HG02938 (cell line): ENCODE measurements around the gene ZNG1B.
"Not testable (repeated sequence)": the region's sequence is repeated elsewhere in the genome, so short reads cannot be mapped to it uniquely, and the experiment has no call there.

Experiments used
- ATAC-seq: cut with Tn5 transposase; IDR thresholded peaks from one replicate; pipeline ENCODE4 v1.9.1; 2021; ENCODE audit warnings: mild to moderate bottlenecking, moderate library complexity; ENCODE audit not compliant: unreplicated experiment

The ZNG1B gene

DNA sequence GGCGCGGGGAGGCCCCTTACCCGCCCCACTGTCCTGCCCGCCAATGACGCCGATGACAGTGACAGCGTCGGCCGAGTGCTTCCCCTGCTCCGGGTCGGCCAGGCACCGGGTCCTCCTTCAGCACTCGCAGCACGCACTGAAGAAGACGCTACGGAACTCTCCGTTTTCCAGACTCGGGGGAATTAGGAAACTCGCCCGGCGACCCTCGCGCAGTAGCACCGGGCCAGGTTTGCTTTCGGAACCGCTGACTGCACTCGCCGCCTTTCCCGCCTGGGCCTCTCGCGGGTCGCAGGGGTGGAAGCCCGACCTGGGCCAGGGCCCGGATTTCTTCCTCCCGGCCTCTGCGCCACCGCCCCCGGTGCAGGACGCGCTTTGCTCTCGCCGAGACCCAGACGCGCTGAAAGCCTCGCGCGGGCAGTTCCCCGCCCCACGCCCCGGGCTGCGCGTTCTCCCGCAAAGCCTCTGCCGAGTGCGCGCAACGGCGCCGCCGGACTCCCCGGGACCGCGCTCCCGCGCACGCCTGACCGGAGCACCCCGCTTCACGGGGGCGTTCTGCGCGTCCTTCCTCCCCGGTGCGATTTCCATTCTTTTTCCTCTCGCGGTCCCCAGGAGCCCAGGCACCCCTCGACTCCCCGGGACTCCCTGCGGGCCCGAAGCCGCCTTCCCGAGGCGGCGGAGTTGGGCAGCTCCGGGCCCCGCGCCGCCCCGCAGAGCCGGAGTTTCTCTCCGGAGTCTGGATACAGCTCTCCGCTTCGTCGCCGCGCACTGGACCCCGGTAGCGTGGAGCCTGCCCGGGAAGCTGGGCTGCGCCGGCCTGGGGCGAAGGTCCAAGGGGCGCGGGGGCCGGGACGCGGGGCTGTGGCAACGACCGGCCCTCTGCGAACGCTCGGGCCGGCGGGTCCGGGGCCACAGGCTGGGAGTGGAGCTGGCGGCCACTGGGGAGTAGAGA is 65.9 kb downstream of the ZNG1B start:
- not testable (repeated sequence) for ATAC-seq

GRCh38 chr2:113504081-113504480 is 66.6 kb downstream of the ZNG1B start:
- ATAC-seq = not testable (repeated sequence)

GRCh38 chr2:113507394-113508140 is 70.1 kb downstream of the ZNG1B start:
- not testable (repeated sequence) for ATAC-seq

GRCh38 chr2:113508187-113508586 is 70.7 kb downstream of the ZNG1B start:
- ATAC-seq = not testable (repeated sequence)

- not testable (repeated sequence) for ATAC-seq
Measured at GRCh38 chr2:113510913-113511312, 73.4 kb downstream of the ZNG1B start.

DNA sequence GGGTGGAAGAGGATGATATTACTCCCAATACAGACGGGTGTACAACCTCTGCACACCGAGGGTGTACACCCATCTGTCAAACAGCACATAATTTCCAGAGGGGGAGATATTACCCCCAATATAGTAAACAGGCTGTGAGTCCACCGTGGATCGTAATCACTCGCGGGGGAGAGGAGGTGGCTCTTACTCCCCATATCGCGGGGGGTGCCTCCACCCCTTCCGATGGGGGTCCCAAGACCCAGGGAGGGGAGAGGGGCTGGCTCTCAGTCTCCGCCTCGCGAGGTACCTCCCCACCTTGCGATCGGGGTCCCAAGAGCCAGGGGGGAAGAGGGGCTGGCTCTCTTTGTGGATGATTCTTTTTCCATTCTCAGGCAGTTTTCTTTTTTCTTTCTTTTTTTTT is 74.4 kb downstream of the ZNG1B start:
- ATAC-seq = not testable (repeated sequence)

DNA sequence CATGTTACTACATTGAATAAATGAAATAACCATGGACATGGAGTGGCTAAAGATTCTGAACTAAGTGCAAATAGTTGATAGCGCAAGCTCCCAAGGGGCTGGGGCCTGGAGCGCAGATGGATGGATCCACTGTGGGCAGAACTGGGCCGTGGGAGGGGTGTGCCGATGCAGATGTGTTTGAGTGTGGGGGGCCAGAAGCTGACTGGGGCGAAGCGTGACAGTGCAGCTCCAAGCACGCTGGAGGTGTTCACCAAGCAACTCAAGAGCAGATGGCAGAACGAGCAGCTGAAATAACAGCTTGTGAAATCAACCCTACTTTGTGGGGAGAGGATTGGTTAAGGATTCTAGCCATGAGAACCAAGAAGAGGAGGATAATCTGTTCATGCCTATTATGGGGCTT is 78.0 kb downstream of the ZNG1B start:
- not testable (repeated sequence) for ATAC-seq

DNA sequence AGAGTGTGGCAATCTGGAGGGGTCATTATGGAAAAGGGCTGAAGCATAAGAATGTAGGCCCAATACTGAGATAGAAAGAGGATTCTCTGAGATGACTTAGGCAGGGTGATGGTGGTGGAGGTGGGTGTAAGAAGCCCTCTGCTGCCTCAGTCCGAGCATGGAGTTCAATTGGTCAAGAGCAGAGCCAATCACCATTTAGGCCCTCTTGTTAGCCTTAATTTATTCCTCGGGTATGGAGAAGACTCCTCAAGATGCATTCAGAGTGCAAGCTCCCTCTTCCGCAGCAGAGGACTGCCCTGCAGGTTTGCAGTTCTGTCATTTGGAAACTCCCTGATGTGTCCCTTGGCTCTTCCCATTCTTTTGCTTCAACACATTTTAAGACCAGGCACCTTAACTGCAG is 78.5 kb downstream of the ZNG1B start:
- not testable (repeated sequence) for ATAC-seq

GRCh38 chr2:113517025-113517424 is 79.5 kb downstream of the ZNG1B start:
- ATAC-seq = not testable (repeated sequence)

DNA sequence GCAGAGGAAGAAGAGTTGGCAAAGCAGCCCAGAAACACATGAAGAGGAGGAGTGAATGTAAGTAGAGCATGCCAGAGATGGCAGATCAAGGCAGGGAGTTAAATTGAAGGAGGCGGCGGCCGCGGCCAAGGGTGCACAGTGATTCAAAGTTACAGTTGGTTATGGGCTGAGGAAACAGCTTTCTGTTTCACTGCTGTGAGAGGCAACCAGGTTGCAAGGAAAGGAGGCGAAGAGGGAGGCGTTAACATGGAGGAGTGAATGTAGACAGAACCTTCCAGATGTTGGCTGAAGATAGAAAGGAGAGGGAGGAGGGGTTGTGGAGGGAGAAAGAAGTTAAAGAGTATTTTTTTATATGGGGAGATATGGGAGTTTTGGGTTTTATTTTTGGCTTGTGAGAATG is 83.3 kb downstream of the ZNG1B start:
- ATAC-seq = not testable (repeated sequence)

DNA sequence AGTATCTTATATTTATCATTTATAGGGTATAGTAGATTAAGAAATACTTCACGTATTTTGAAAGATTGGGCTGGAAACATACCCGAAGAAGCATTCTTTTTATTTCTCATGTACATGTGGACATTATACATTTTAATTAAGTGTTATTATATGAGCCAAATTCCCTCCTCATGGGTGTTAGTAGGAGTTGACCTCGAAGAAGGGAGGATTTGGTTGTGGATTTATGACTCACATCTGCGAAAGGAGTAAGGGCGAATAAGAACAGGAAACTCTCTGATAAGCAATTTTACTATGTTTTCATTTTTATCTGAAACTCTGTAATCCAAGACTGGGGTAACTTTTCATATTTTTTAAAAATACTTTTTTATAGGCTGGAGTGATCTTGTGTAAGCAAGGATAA is 84.0 kb downstream of the ZNG1B start:
- not testable (repeated sequence) for ATAC-seq

DNA sequence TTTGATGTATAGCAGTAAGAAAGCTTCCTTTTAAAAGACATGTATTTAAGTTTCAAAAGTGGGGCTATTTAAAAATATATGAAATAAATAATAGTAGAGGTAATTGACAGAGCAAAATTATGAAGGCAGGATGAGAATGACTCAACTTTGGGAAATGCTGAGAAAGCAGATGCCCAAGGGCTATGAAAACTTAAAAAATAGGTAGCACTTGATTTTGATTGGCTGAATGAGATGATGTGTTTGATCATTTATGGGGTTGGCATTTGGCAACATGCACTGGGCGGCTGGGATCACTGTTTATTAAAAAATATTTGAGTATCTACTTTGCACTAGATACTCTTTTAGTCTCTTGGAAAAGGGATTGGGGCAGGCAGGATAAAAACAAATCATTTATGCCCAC is 87.5 kb downstream of the ZNG1B start:
- ATAC-seq = not testable (repeated sequence)

DNA sequence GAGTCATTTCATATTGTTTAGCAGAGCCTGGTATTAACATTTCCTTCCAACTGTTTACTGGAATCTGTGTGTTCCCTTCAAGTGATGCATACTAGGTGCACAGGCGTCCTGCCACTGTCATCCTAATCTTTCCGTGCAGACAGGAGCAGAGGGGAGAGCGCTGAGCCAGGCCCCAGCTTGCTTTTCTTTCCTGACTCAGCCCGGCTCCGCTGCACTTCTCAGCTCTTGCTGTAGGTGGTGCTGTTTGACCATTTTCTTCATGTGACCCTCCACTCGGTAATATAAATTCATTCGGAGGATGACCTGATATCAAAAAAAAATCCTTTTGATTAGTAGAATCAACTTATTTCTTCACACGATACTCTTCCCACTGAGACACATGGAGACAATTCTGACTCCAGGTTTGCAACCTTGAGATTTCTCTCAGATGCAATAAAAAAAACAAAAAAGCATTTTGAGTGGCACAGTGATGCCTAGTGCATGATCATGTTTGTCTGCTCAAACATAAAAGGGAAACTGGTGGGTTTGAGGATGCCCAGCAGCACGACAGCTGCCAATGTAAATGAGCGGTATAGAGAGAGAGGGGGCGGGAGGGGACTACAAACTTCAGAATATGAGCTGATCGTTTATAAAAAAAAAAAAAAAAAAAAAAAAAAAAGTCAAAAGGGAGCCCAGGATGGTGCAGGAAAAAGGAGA is 90.0 kb downstream of the ZNG1B start:
- ATAC-seq = peak; percentile 85

DNA sequence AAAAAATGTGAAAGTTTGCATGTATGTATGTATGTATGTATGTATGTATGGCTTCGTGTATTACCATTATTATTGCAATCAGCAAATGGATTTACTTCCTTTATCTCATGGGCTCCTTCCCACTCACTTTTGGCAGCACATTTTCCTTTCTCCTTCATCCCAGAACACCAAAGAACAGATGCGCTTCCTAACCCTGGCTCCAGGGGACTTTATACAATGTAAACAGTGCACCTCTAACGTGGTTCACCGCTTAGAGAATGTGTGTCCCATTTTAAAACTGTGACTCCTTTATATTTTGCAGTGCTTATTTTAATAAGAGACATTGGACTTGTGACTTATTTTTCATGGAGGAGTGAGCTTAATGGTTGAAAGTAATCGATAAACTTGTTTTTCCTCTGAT is 90.6 kb downstream of the ZNG1B start:
- not testable (repeated sequence) for ATAC-seq

DNA sequence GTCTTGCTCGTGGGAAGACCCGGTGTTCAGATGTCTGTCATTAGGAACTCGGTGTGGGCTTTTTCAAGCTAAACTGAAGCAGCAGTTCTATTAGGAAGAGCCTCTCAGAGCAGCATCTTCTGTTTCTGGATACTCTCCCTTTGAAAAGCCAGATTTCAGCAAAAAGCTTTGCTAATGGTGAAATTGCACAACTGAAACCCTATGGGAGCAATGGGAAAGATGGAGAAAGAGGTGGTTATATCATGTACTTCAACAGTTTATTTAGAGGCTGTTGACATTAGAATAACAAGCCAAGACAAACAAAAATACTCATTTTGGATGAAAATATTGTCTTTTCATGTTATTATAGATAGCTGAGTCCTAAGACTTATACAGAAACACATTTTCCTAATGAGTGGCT is 91.4 kb downstream of the ZNG1B start:
- not testable (repeated sequence) for ATAC-seq

GRCh38 chr2:113532991-113533390 is 95.5 kb downstream of the ZNG1B start:
- ATAC-seq = not testable (repeated sequence)

DNA sequence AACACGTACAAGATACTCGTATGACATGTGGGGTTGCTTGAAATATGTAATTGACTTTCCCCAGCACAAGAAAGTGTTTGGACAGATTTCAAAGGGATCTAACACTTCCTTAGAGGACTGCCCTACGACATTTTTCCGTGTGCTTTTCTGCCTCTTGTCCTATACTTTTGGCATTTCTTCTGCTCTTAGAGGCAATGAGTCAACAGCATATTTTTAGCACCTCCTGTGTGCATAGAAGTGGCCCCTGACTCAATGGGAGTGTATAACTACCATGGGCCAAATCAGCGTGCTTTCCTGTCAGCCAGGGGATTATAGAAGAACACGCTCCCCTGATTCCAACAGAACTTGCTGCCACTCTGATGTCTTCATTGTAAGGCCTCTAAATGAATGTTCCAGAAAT is 99.1 kb downstream of the ZNG1B start:
- not testable (repeated sequence) for ATAC-seq

DNA sequence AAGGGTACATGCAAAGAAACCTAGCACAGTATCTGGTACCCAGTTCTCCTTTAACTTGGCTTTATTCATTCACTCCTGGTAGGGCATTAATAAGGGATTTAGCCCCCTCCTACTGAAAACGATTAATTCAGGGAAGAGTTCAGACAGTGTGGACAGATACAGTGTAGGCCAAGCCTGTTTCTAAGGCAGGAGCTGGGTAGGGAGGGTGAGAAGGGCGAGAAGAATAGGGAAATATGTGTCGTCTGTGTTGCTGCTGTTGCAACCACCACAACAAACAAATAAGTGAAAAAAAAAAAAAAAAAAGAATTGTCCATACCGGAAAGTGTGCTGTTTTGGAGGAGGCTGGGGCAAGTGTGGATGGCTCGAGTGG is 103.3 kb downstream of the ZNG1B start:
- ATAC-seq = not testable (repeated sequence)

DNA sequence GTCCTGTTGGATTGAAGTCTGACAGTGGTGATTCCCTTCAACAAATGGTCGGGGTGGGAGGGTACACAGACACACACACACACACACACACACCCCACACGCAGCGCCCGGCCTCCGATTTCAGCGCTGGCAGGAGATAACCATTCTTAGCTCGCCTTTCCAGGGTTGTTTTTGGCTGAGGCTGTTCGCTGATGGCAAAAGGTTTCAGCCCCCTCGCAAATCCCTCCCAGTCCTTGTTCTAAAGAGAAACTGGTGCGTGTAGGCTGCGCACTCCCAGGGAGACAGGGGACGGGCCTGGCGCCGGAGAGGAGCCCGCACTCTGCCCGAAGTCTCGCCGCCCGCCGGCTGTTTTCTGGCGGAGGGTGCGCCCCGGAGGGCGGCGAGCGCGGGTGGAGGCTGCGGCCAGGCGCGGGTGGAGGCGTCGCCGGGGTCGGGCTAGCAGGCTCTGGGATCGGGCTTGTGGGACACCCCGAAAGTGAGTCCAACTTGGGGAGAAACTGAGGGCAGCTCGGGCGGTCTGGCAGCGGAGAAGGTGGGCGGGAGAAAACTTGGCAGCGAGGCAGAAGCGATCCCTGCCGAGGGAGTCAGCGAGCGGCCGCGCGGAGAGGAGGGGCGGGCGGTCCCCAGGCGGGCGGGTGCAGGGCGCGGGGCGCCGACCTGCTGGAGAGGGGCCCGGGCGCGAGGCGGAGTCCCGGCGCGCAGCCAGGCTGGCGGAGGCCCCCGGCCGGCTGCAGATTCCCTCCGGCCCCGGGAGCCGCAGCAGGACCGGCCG is 103.9 kb downstream of the ZNG1B start:
- ATAC-seq = not testable (repeated sequence)

GRCh38 chr2:113541976-113542485 is 104.5 kb downstream of the ZNG1B start:
- not testable (repeated sequence) for ATAC-seq
